H1 (cell line): Measurements from ENCODE around the gene DENND2A. TPM values are rescaled to one million over a fixed set of nuclear protein-coding genes. Genes with fewer than 3 reads are reported as not detected.

Experiments used
- CTCF ChIA-PET: fragments of 300-600 bp; sonication (Branson Sonifier 250); formaldehyde crosslinking; loops from one replicate; lab custom pipeline; 2021; ENCODE audit not compliant: partially characterized antibody; lab: Charles Lee
- POLR2A ChIA-PET: fragments of 300-600 bp; sonication (Branson Sonifier 250); formaldehyde crosslinking; loops from one replicate; lab custom pipeline; 2021; ENCODE audit warnings: inconsistent platforms; ENCODE audit not compliant: partially characterized antibody; lab: Charles Lee
- DNase-seq, 2 experiments: peaks; one replicate each; pipeline versions ENCODE4 v3.0.0 to v3.0.0-alpha.2; 2010 to 2022; ENCODE audit warnings: low spot score in 2 of 2, low read depth in 1 of 2, mixed read lengths in 1 of 2
- FAIRE-seq: peaks from 2 replicates; lab custom pipeline; 2011; peaks lifted over from hg19 to GRCh38; lab: Jason Lieb, UNC
- H2AFZ ChIP-seq: 2 replicates; pipeline ENCODE4 v1.8.1; 2012; ENCODE audit warnings: low read length, inconsistent platforms
- H2AK5ac ChIP-seq: 2 replicates; pipeline ENCODE4 v1.6.1; 2013; ENCODE audit warnings: low read depth, low read length
- H2BK120ac ChIP-seq: replicated peaks from 2 replicates; pipeline ENCODE3; 2013; ENCODE audit warnings: low read depth, low read length, inconsistent platforms
- H2BK12ac ChIP-seq: 2 replicates; pipeline ENCODE4 v1.6.1; 2013; ENCODE audit warnings: low read depth, low read length
- H2BK15ac ChIP-seq: 2 replicates; pipeline ENCODE4 v1.6.1; 2013; ENCODE audit warnings: low read length
- H2BK20ac ChIP-seq: 2 replicates; pipeline ENCODE4 v1.6.1; 2013; ENCODE audit warnings: low read length
- H2BK5ac ChIP-seq: 2 replicates; pipeline ENCODE4 v1.6.1; 2013; ENCODE audit warnings: low read depth, low read length
- H3K14ac ChIP-seq: 2 replicates; pipeline ENCODE4 v1.6.1; 2013; ENCODE audit warnings: inconsistent platforms; ENCODE audit not compliant: insufficient read length
- H3K18ac ChIP-seq: 2 replicates; pipeline ENCODE4 v1.6.1; 2013; ENCODE audit warnings: low read length; ENCODE audit errors: extremely low read depth
- H3K23ac ChIP-seq: 2 replicates; pipeline ENCODE4 v1.6.1; 2013; ENCODE audit warnings: inconsistent platforms; ENCODE audit not compliant: insufficient read length
- H3K23me2 ChIP-seq: 2 replicates; pipeline ENCODE4 v1.6.1; 2013; ENCODE audit warnings: low read depth, low read length
- H3K27ac ChIP-seq: 2 replicates; pipeline ENCODE4 v1.6.1; 2011; ENCODE audit warnings: low read depth, low read length, inconsistent platforms
- H3K27me3 ChIP-seq, 4 experiments: replicated peaks in 1 of 4; 1 replicate in 1 of 4; 2 replicates in 3 of 4; pipeline versions ENCODE4 v1.6.1 to v1.8.1; 2011 to 2013; ENCODE audit warnings: low read length in 3 of 4, mild to moderate bottlenecking in 3 of 4, inconsistent platforms in 2 of 4, mixed read lengths in 2 of 4, moderate library complexity in 1 of 4; ENCODE audit not compliant: control insufficient read depth in 3 of 4, insufficient read depth in 3 of 4; ENCODE audit errors: extremely low read depth in 1 of 4
- H3K36me3 ChIP-seq, 4 experiments: 2 replicates each; pipeline versions ENCODE4 v1.6.1 to v1.8.1; 2011 to 2013; ENCODE audit warnings: mild to moderate bottlenecking in 4 of 4, low read length in 3 of 4, moderate library complexity in 2 of 4, control low read depth in 1 of 4, inconsistent platforms in 1 of 4; ENCODE audit not compliant: insufficient read depth in 4 of 4, control insufficient read depth in 2 of 4
- H3K4ac ChIP-seq: replicated peaks from 2 replicates; pipeline ENCODE3; 2013; ENCODE audit warnings: low read length, low read depth, mixed read lengths, inconsistent platforms; ENCODE audit not compliant: insufficient read length
- H3K4me1 ChIP-seq, 4 experiments: replicated peaks in 1 of 4; 1 replicate in 1 of 4; 2 replicates in 3 of 4; pipeline versions ENCODE4 v1.6.1 to v1.8.1; 2011 to 2013; ENCODE audit warnings: low read length in 3 of 4, inconsistent platforms in 2 of 4, mixed read lengths in 1 of 4; ENCODE audit not compliant: insufficient read depth in 4 of 4, control insufficient read depth in 3 of 4
- H3K4me2 ChIP-seq, 2 experiments: 2 replicates each; pipeline versions ENCODE4 v1.6.1 to v1.8.1; 2011 to 2013; ENCODE audit warnings: low read depth in 2 of 2, low read length in 2 of 2, control low read depth in 1 of 2, inconsistent platforms in 1 of 2, mild to moderate bottlenecking in 1 of 2; ENCODE audit not compliant: insufficient read depth in 1 of 2
- H3K4me3 ChIP-seq, 4 experiments: fragments of 200-600, 300-600 bp in 1 of 4; sonication (generic), shearing (Covaris generic), sonication (Bioruptor Twin) in 1 of 4; 2 replicates each; pipeline versions ENCODE4 v1.5.1 to v1.8.1; 2011 to 2016; ENCODE audit warnings: low read length in 4 of 4, low read depth in 3 of 4, control low read depth in 2 of 4, inconsistent platforms in 2 of 4, mild to moderate bottlenecking in 2 of 4, mixed read lengths in 1 of 4, moderate library complexity in 1 of 4; ENCODE audit not compliant: insufficient read depth in 2 of 4; ENCODE audit errors: extremely low read depth in 1 of 4
- H3K56ac ChIP-seq: replicated peaks from 2 replicates; pipeline ENCODE3; 2013; ENCODE audit warnings: low read depth, mild to moderate bottlenecking, mixed read lengths, low read length, inconsistent platforms; ENCODE audit not compliant: insufficient read length
- H3K79me1 ChIP-seq: 2 replicates; pipeline ENCODE4 v1.6.1; 2013; ENCODE audit warnings: low read depth, low read length, control low read depth
- H3K79me2 ChIP-seq, 2 experiments: 2 replicates each; pipeline versions ENCODE4 v1.6.1 to v1.8.1; 2012 to 2013; ENCODE audit warnings: low read length in 2 of 2, mild to moderate bottlenecking in 2 of 2, inconsistent platforms in 1 of 2; ENCODE audit not compliant: insufficient read depth in 2 of 2, control insufficient read depth in 1 of 2
- H3K9ac ChIP-seq, 4 experiments: replicated peaks in 1 of 4; 1 replicate in 1 of 4; 2 replicates in 3 of 4; pipeline versions ENCODE4 v1.6.1 to v1.8.1; 2011 to 2013; ENCODE audit warnings: low read depth in 3 of 4, low read length in 3 of 4, control low read depth in 2 of 4, mild to moderate bottlenecking in 2 of 4, moderate library complexity in 2 of 4, inconsistent platforms in 1 of 4; ENCODE audit errors: extremely low read depth in 1 of 4
- H3K9me3 ChIP-seq, 2 experiments: 2 replicates each; pipeline versions ENCODE4 v1.6.1 to v1.8.1; 2012 to 2013; ENCODE audit warnings: mild to moderate bottlenecking in 2 of 2, moderate library complexity in 2 of 2, control low read depth in 1 of 2, inconsistent platforms in 1 of 2, low read depth in 1 of 2, low read length in 1 of 2, mixed read lengths in 1 of 2; ENCODE audit not compliant: insufficient read depth in 2 of 2
- H4K20me1 ChIP-seq, 2 experiments: replicated peaks in 1 of 2; 2 replicates each; pipeline versions ENCODE3 to v1.8.1; 2011 to 2013; ENCODE audit warnings: inconsistent platforms in 2 of 2, low read length in 2 of 2, mild to moderate bottlenecking in 1 of 2; ENCODE audit not compliant: insufficient read depth in 2 of 2, control insufficient read depth in 1 of 2
- H4K5ac ChIP-seq: 2 replicates; pipeline ENCODE4 v1.6.1; 2013; ENCODE audit warnings: low read length, low read depth, mixed read lengths, inconsistent platforms; ENCODE audit not compliant: insufficient read length
- H4K8ac ChIP-seq: 2 replicates; pipeline ENCODE4 v1.8.0; 2013; ENCODE audit warnings: mild to moderate bottlenecking, moderate library complexity, low read length, inconsistent platforms; ENCODE audit not compliant: insufficient read depth; ENCODE audit errors: extremely low read depth
- H4K91ac ChIP-seq: replicated peaks from 2 replicates; pipeline ENCODE3; 2013; ENCODE audit warnings: low read length, mixed read lengths, inconsistent platforms; ENCODE audit not compliant: insufficient read length
- CEBPB ChIP-seq: IDR thresholded peaks from 2 replicates; pipeline ENCODE4 v1.6.1; 2012; ENCODE audit warnings: low read depth, low read length
- EGR1 ChIP-seq: IDR thresholded peaks from 2 replicates; pipeline ENCODE4 v1.6.1; 2011; ENCODE audit warnings: low read depth, low read length, borderline replicate concordance
- POU5F1 ChIP-seq: IDR thresholded peaks from 2 replicates; pipeline ENCODE4 v1.6.1; 2011; ENCODE audit warnings: low read depth, mild to moderate bottlenecking, low read length, moderate library complexity
- RAD21 ChIP-seq, 2 experiments: IDR thresholded peaks in 1 of 2; conservative IDR thresholded peaks in 1 of 2; 2 replicates each; pipeline ENCODE4 v1.6.1; 2011; ENCODE audit warnings: low read depth in 2 of 2, low read length in 2 of 2, improper control_type of control experiment in 1 of 2, inconsistent platforms in 1 of 2, mild to moderate bottlenecking in 1 of 2, moderate library complexity in 1 of 2
- SIN3A ChIP-seq, 2 experiments: IDR thresholded peaks in 1 of 2; conservative IDR thresholded peaks in 1 of 2; 2 replicates each; pipeline ENCODE4 v1.6.1; 2011 to 2012; ENCODE audit warnings: low read length in 2 of 2, improper control_type of control experiment in 1 of 2, low read depth in 1 of 2, mild to moderate bottlenecking in 1 of 2
- TAF7 ChIP-seq: optimal IDR thresholded peaks from 2 replicates; pipeline ENCODE3; 2011; ENCODE audit warnings: low read depth, mild to moderate bottlenecking, inconsistent platforms, low read length, moderate library complexity, borderline replicate concordance
- YY1 ChIP-seq: IDR thresholded peaks from 2 replicates; pipeline ENCODE4 v1.6.1; 2011; ENCODE audit warnings: low read depth, mild to moderate bottlenecking, low read length
- WGBS, 2 experiments: shearing (Covaris generic) in 1 of 2; methylation state at CpG; one replicate each; pipeline versions ENCODE4 v1.1.6 to v1.1.7; 2013 to 2015; ENCODE audit warnings: low lambda C conversion rate in 2 of 2, mixed read lengths in 2 of 2, inconsistent platforms in 1 of 2, low coverage in 1 of 2, missing lambda C conversion rate in 1 of 2; ENCODE audit not compliant: insufficient replicate concordance in 2 of 2, insufficient coverage in 1 of 2, insufficient read length in 1 of 2; ENCODE audit errors: extremely low coverage in 1 of 2, missing lambda C conversion rate in 1 of 2; 5-methylcytosine and 5-hydroxymethylcytosine counted together
- polyA plus RNA-seq, 7 experiments: library from polyadenylated mRNA; depleted of rRNA in 3 of 7; stranded (reverse) in 5 of 7; unstranded in 2 of 7; fragments of >200 nt in 5 of 7; fragments of 200-250 nt in 2 of 7; gene quantifications; 1 replicate in 5 of 7; 2 replicates in 1 of 7; 4 replicates in 1 of 7; pipeline versions ENCODE4 v1.2.1 to v1.2.3, GENCODE V29; 2011 to 2013; ENCODE audit warnings: missing spikeins in 2 of 7, mixed read lengths in 2 of 7
- total RNA-seq: library from RNA; stranded (reverse); fragmentation: NEBNext Ultra II Directional; extraction: Animal tissue kit (Norgen Biotek cat#: 25700); gene quantifications from 2 replicates; pipeline ENCODE4 v1.2.1, GENCODE V29; 2021
- TF ChIP-seq, protein P1 (sequence below): IDR thresholded peaks from 2 replicates; pipeline ENCODE4 v1.6.1; 2011; ENCODE audit warnings: low read length, improper control_type of control experiment
- TF ChIP-seq, protein P2 (sequence below): IDR thresholded peaks from 2 replicates; pipeline ENCODE4 v1.6.1; 2012; ENCODE audit warnings: inconsistent platforms

Gene DENND2A
- total and polyA plus RNA-seq, 2 of the 8 experiments (the other 6 are each of a cell fraction or from before 2014, with no cell fraction given): 5.0 to 13.0 TPM

DNA sequence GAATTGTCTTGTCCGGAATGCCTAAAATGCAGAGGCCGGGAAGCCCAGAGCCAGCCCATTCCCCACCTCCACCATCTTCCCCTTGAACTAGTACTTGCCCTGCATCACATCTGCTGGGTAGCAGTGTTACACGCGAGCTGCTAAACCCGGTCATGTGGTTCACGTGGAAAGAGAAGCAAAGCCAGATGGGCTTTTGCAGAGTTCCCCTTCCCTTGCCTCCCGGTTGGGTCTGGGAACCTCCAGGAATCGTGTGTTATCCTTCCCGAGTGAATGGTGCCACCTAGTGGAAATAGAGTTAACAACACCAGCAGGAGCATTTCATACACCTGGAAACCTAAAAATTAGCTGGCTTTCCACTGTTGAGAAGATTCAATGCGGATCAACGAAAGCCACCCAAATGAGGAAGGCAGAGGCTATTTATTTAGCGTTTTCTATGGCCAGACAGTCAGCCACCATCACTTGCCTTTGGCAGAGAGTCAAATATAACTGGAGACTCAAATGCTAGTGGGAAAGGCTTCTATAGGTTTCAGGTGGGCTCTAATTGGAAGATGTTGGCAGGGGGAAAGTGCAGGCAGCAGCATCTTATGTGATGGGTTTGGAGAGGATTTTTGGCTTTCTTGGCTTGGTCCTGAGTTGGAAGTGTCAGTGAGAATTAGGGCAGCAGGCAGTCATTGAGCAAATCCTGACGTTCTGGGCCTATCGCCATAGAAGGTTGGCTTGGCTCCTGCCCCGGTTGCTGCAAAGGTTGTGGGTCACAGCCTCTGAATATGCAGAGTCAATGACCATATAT is 12.9 kb upstream of the DENND2A start:
- ChIA-PET POLR2A (interaction anchor here (1.5 kb wide), 1 partner anchor 112 kb away, joined by 3 read pairs; no protein-coding TSS in a partner anchor), CTCF (interaction anchor here (0.6 to 19.9 kb wide), 28 partner anchors 7 to 471 kb away, joined by 3 to 322 read pairs (median 4); no protein-coding TSS in a partner anchor)
- H3K9ac ChIP-seq: no peak overlapping the region; a peak in 1 of 7 replicates
- no peak overlapping the region for H4K91ac ChIP-seq
- no peak overlapping the region for H3K4me2 ChIP-seq
- H3K56ac ChIP-seq: no peak overlapping the region
- H4K5ac ChIP-seq: no peak overlapping the region
- H3K14ac ChIP-seq: no peak overlapping the region
- H3K27me3 ChIP-seq: no peaks in the 10 kb centered on the region; a peak in 1 of 7 replicates
- H3K23ac ChIP-seq: no peak overlapping the region
- peak overlapping the region; percentile 25; the same call in 1 of the 2 replicates for H3K18ac ChIP-seq
- H2BK20ac ChIP-seq: peak overlapping the region; percentile 86; the same call in 1 of the 2 replicates
- no peak overlapping the region for H2BK120ac ChIP-seq
- H2BK15ac ChIP-seq: peak overlapping the region; percentile 96; the same call in 1 of the 2 replicates
- no peak overlapping the region; a peak in 1 of 8 replicates for H3K4me3 ChIP-seq
- no peaks in the 10 kb centered on the region for H3K79me1 ChIP-seq
- no peak overlapping the region for H3K4ac ChIP-seq
- no peaks in the 10 kb centered on the region for H3K36me3 ChIP-seq
- DNase-seq (peak in 1 of 2 experiments; percentile 70), FAIRE-seq (peak; percentile 74)
- H4K20me1 ChIP-seq: peaks cover 0 to 6% of the 10 kb centered on the region in 2 experiments
- H2BK5ac ChIP-seq: no peak overlapping the region
- no peak overlapping the region for H2AK5ac ChIP-seq
- H3K79me2 ChIP-seq: no peaks in the 10 kb centered on the region
- H4K8ac ChIP-seq: no peak overlapping the region
- no peaks in the 10 kb centered on the region; a peak in 1 of 7 replicates for H3K4me1 ChIP-seq
- H3K27ac ChIP-seq: no peak overlapping the region
- H2BK12ac ChIP-seq: peak overlapping the region; percentile 89; the same call in 1 of the 2 replicates
- H2AFZ ChIP-seq: peak overlapping the region; percentile 98
- 45% methylated on average over 15 of the region's 15 CpGs; no CpG with 5 or more reads in 1 of the 2 experiments for WGBS, 2 experiments
- H3K23me2 ChIP-seq: peaks cover 6% of the 10 kb centered on the region; the same call in 1 of the 2 replicates
- no peaks in the 10 kb centered on the region for H3K9me3 ChIP-seq
- peak in 1 of 2 experiments; percentile 69; a peak in 2 of 4 replicates for TF ChIP-seq SIN3A (conservative IDR thresholded peaks at IDR 0.05 in 1 of 2, IDR thresholded peaks at IDR 0.05 in 1 of 2; ENCODE audit: low read depth in 1 of 2, low read length in 2 of 2)
- TF ChIP-seq, protein P1, sequence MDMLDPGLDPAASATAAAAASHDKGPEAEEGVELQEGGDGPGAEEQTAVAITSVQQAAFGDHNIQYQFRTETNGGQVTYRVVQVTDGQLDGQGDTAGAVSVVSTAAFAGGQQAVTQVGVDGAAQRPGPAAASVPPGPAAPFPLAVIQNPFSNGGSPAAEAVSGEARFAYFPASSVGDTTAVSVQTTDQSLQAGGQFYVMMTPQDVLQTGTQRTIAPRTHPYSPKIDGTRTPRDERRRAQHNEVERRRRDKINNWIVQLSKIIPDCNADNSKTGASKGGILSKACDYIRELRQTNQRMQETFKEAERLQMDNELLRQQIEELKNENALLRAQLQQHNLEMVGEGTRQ: 0 out of 2 replicates have a peak, but pooled peaks have one; percentile 19
- no peak for TF ChIP-seq CEBPB
- TF ChIP-seq POU5F1: no peak
- 0 out of 2 replicates have a peak, but pooled peaks have one; percentile 21 for TF ChIP-seq EGR1
- TF ChIP-seq RAD21 (IDR thresholded peaks at IDR 0.05 in 1 of 2, conservative IDR thresholded peaks at IDR 0.05 in 1 of 2; ENCODE audit: low read depth in 2 of 2, low read length in 2 of 2): peak; percentile 99
- TF ChIP-seq YY1: peak; percentile 38; the same call in 1 of the 2 replicates
- peak; percentile 16 for TF ChIP-seq TAF7
- TF ChIP-seq, protein P2, sequence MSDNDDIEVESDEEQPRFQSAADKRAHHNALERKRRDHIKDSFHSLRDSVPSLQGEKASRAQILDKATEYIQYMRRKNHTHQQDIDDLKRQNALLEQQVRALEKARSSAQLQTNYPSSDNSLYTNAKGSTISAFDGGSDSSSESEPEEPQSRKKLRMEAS: peak; percentile 83
